CD4-positive, alpha-beta T cell treated with Interleukin-17A for 4 hours (primary cell): ENCODE results near the gene CEP41.

Experiments
- DNase-seq: peaks from one replicate; pipeline ENCODE4 v3.0.0-alpha.2; 2020; ENCODE audit warnings: mixed read lengths

Gene CEP41

DNA sequence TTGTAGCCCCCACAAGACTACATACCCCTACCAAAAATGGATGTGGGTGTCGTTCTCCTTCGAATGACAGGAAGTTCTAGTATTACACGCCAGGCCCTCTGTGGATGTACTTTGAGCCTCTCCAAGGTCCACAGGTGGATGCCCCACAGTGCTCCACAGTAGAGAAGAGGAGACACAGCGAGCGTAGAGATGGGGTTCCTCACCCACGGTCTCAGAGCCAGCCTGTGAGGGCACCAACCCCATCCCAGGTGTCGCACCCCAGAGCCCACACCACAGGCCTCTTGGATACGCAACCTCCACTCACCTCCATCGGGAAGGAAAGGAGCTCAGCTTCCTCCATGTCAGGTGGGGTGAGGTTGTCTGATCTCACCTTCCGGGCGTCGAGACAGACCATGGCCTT lies 93.9 kb downstream of the CEP41 start:
- DNase-seq = no peak

GRCh38 chr7:130346177-130346905 lies 94.5 kb downstream of the CEP41 start:
- no peak for DNase-seq

DNA sequence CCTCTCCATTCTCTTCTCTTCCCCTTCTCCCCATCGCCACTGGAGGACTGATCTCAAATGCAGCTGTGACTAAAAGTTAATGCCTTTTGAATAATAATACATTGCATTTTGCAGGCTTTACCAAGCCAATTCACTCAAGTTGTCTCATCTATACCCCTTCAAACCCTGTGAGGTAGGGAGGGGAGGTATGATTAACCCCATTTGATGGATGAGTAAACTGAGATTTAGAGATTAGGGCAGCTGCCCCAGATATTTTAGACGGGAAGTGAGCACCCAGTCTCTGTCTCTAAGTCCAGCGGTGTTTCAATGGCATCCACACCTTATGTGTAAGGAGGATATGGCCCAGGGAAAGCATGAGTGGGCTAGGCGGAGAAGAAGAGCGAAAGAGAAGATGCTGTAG lies 95.1 kb downstream of the CEP41 start:
- no peak for DNase-seq

GRCh38 chr7:130345136-130345535 lies 95.7 kb downstream of the CEP41 start:
- no peak for DNase-seq

GRCh38 chr7:130344271-130344866 lies 96.4 kb downstream of the CEP41 start, which contains the start of gene CPA5:
Gene CPA5 (plus strand): TSS chr7:130344816. CDS start chr7:130346486, 1,670 bp downstream.
- no peak for DNase-seq
